Retinal pigment epithelial cell (primary cell): Measurements from ENCODE around the gene MCCC1.

Source experiments
- DNase-seq: peaks from one replicate; pipeline ENCODE4 v3.0.0-alpha.2; 2010; ENCODE audit warnings: low read depth
- H3K4me3 ChIP-seq: 2 replicates; pipeline ENCODE4 v1.5.1; 2011; ENCODE audit warnings: mild to moderate bottlenecking, low read length, control low read depth, moderate library complexity
- CTCF ChIP-seq: conservative IDR thresholded peaks from 2 replicates; pipeline ENCODE4 v1.5.1; 2011; ENCODE audit warnings: low read depth, low read length, control low read depth, inconsistent platforms

Gene MCCC1

GRCh38 chr3:183131186-183131725, 32.0 kb upstream of the MCCC1 start:
- H3K4me3 ChIP-seq = no peak overlapping the region
- TF ChIP-seq CTCF = no peak
- no peak for DNase-seq

- DNase-seq = no peak
- TF ChIP-seq CTCF = no peak
- no peak overlapping the region for H3K4me3 ChIP-seq
Observed at GRCh38 chr3:183129243-183129642, 29.9 kb upstream of the MCCC1 start.

GRCh38 chr3:183128709-183129108, 29.4 kb upstream of the MCCC1 start:
- DNase-seq = no peak
- H3K4me3 ChIP-seq = no peak overlapping the region
- no peak for TF ChIP-seq CTCF

- DNase-seq = no peak
- no peak for TF ChIP-seq CTCF
- H3K4me3 ChIP-seq = no peak overlapping the region
Observed at GRCh38 chr3:183123891-183124290, 24.6 kb upstream of the MCCC1 start.

- no peak overlapping the region for H3K4me3 ChIP-seq
- peak; percentile 22 for DNase-seq
- peak; percentile 77 for TF ChIP-seq CTCF
Observed at GRCh38 chr3:183122257-183122932, 23.1 kb upstream of the MCCC1 start.

- no peak for TF ChIP-seq CTCF
- no peak for DNase-seq
- no peak overlapping the region for H3K4me3 ChIP-seq
Observed at GRCh38 chr3:183120538-183121215, 21.4 kb upstream of the MCCC1 start.

- no peak for DNase-seq
- no peak overlapping the region for H3K4me3 ChIP-seq
- no peak for TF ChIP-seq CTCF
Observed at GRCh38 chr3:183117056-183117455, 17.8 kb upstream of the MCCC1 start.
